Sigmoid colon (tissue), 7 donors: ENCODE data around the gene PNLIPRP2. TPM values are rescaled to one million over a fixed set of nuclear protein-coding genes. Genes with fewer than 3 reads are reported as not detected.

ENCODE experiments used
- DNase-seq: peaks from one replicate; pipeline ENCODE4 v3.0.0-alpha.2; 2019
- H3K27ac ChIP-seq, 4 donors: fragments of 200-600 bp; sonication (generic); one replicate each; pipeline ENCODE4 v1.5.1; 2016 to 2019; ENCODE audit warnings: mild to moderate bottlenecking in 1 of 4
- H3K27me3 ChIP-seq, 3 donors: fragments of 200-600 bp; sonication (generic); one replicate each; pipeline ENCODE4 v1.5.1; 2019; ENCODE audit warnings: mild to moderate bottlenecking in 1 of 3
- H3K36me3 ChIP-seq, 4 donors: fragments of 200-600 bp; sonication (generic); one replicate each; pipeline ENCODE4 v1.5.1; 2016 to 2019
- H3K4me1 ChIP-seq, 4 donors: fragments of 200-600 bp; sonication (generic); one replicate each; pipeline ENCODE4 v1.5.1; 2017 to 2019
- H3K4me3 ChIP-seq, 4 donors: fragments of 200-600 bp; sonication (generic); one replicate each; pipeline ENCODE4 v1.5.1; 2017 to 2019; ENCODE audit warnings: mild to moderate bottlenecking in 2 of 4, moderate library complexity in 1 of 4
- H3K9me3 ChIP-seq, 4 donors: fragments of 200-600 bp in 3 of 4; sonication (generic) in 3 of 4; one replicate each; pipeline versions ENCODE4 v1.5.1 to v1.6.1; 2013 to 2019
- EP300 ChIP-seq, 4 donors: sonication (generic); formaldehyde crosslinking; IDR thresholded peaks; one replicate each; pipeline ENCODE4 v1.6.1; 2017; ENCODE audit warnings: antibody characterized with exemption in 4 of 4
- POLR2A ChIP-seq, 2 donors: fragments of 450-650 bp; IDR thresholded peaks; one replicate each; pipeline ENCODE4 v1.6.1; 2016; ENCODE audit warnings: antibody characterized with exemption in 2 of 2, mild to moderate bottlenecking in 2 of 2, moderate library complexity in 2 of 2
- POLR2AphosphoS5 ChIP-seq, 4 donors: sonication (generic); formaldehyde crosslinking; IDR thresholded peaks; one replicate each; pipeline ENCODE4 v1.6.1; 2017; ENCODE audit warnings: antibody characterized with exemption in 4 of 4
- WGBS, 2 donors: extraction: QIAGEN DNeasy Blood & Tissue Kit; methylation state at CpG; one replicate each; pipeline ENCODE4 v1.1.7; 2013; 5-methylcytosine and 5-hydroxymethylcytosine counted together
- intact Hi-C: fragments of 100-400 bp; cut with DNase I; formaldehyde crosslinking; loops from one replicate; pipeline ENCODE4 v1.15.1; 2023
- polyA plus RNA-seq, 3 donors: library from polyadenylated mRNA; stranded (reverse); fragments of 200-250 nt; gene quantifications; one replicate each; pipeline ENCODE4 v1.2.3, GENCODE V29; 2013
- total RNA-seq, 4 donors: library from RNA; depleted of rRNA; stranded (reverse); fragments of >200 nt; gene quantifications; one replicate each; pipeline ENCODE4 v1.1.0, GENCODE V29; 2016
- TF ChIP-seq, protein P1 (sequence below), 4 experiments: fragments of 450-650 bp in 3 of 4; fragments of 200-600 bp in 1 of 4; IDR thresholded peaks; one replicate each; pipeline ENCODE4 v1.5.1; 2016 to 2019; ENCODE audit warnings: antibody characterized with exemption in 4 of 4, mild to moderate bottlenecking in 3 of 4, moderate library complexity in 2 of 4
- donor health status: healthy with polysubstance abuse.
- donor health status: Bipolar disorder and iron deficiency.
- donor health status: healthy.

PNLIPRP2 gene
- total and polyA plus RNA-seq, 7 donors = 0.95 to 1.8 TPM; not detected in 5

DNA sequence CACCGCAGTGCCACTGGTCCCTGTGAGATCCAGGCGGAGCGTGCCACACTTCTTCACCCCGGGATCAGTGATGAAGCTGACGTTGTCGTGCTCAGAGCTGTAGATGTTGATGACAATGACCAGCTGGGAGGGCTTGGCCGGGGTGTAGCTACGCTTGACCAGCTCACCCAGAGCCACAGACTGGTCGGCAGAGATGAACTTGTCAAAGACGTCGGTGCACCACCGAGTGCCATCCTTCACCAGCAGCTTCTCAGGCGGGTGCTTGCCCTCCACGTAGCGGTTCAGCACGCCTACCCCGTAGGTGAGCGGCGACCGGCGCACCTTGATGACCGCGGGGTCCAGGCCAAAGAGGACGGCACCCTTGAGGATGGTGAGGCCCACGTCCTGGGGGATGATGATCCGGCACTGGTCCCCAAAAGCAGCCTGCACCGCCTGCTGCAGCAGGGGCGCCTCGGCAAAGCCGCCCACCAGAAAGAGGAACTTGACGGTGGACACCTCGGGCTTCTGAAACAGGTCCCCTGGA lies 54.2 kb downstream of the PNLIPRP2 start:
- H3K27me3 ChIP-seq = peaks cover 3 to 10% (median 7%) of the 10 kb centered on the region in 3 donors
- peaks cover 0 to 58% (median 0%) of the 10 kb centered on the region in 4 donors for H3K36me3 ChIP-seq
- no peak for DNase-seq
- intact Hi-C loops = no loop called here
- H3K4me3 ChIP-seq = no peak overlapping the region
- 88 to 93% methylated on average over 32 of the region's 32 CpGs for WGBS, 2 donors
- TF ChIP-seq POLR2AphosphoS5 (IDR thresholded peaks at IDR 0.05) = no peak
- TF ChIP-seq, protein P1, sequence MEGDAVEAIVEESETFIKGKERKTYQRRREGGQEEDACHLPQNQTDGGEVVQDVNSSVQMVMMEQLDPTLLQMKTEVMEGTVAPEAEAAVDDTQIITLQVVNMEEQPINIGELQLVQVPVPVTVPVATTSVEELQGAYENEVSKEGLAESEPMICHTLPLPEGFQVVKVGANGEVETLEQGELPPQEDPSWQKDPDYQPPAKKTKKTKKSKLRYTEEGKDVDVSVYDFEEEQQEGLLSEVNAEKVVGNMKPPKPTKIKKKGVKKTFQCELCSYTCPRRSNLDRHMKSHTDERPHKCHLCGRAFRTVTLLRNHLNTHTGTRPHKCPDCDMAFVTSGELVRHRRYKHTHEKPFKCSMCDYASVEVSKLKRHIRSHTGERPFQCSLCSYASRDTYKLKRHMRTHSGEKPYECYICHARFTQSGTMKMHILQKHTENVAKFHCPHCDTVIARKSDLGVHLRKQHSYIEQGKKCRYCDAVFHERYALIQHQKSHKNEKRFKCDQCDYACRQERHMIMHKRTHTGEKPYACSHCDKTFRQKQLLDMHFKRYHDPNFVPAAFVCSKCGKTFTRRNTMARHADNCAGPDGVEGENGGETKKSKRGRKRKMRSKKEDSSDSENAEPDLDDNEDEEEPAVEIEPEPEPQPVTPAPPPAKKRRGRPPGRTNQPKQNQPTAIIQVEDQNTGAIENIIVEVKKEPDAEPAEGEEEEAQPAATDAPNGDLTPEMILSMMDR (IDR thresholded peaks at IDR 0.05) = no peak
- no peak for TF ChIP-seq POLR2A (IDR thresholded peaks at IDR 0.05)
- no peak for TF ChIP-seq EP300 (IDR thresholded peaks at IDR 0.05)
- no peak overlapping the region for H3K27ac ChIP-seq
- H3K9me3 ChIP-seq = no peaks in the 10 kb centered on the region
- peaks cover 0 to 5% (median 3%) of the 10 kb centered on the region in 4 donors for H3K4me1 ChIP-seq

DNA sequence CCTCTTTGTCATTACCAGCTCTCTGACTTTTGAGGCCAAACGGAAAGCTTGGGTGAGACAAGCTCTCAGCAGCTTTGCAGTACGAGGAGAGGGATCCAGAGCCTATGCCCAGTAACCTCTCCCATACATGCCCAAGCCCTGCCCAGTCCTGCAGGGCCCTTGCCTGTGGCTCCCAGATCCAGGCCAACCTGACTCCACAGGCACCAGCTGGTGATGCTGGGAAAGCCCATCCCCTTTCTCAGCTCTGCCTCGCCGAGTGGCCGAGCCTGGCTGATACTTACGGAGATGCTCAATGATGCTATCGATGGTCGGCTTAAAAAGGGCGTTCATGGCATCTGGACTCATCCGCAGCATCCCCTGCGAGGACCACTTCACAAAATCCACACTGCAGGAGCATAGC lies 55.4 kb downstream of the PNLIPRP2 start:
- intact Hi-C loops = no loop called here
- DNase-seq = no peak
- H3K36me3 ChIP-seq = peaks cover 0 to 64% (median 0%) of the 10 kb centered on the region in 4 donors

DNA sequence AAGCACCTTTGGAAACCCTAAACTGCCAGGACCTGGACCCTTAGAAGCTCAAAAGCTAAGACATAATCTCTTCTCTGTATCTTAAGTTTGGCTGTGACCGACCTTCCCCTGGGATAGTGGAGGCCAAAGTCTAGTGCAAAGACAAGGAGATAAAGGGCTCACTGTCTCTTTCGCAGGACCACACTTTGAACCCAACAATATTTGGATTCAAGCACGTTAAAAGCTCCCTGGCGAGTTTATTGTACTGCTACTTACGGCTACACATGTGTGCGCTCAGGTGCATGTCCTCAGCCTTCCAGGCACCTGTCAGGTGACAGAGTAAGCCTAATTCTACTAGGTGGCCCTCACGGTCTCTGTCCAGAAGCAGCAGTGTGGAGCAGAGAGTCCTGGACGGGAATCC lies 55.9 kb downstream of the PNLIPRP2 start:
- 64 to 84% methylated on average over 8 of the region's 8 CpGs for WGBS, 2 donors
- no peak for TF ChIP-seq EP300 (IDR thresholded peaks at IDR 0.05)
- TF ChIP-seq, protein P1 (IDR thresholded peaks at IDR 0.05) = no peak
- TF ChIP-seq POLR2AphosphoS5 (IDR thresholded peaks at IDR 0.05) = no peak
- no peak for TF ChIP-seq POLR2A (IDR thresholded peaks at IDR 0.05)
- H3K36me3 ChIP-seq = peaks cover 0 to 70% (median 0%) of the 10 kb centered on the region in 4 donors
- H3K4me3 ChIP-seq = no peak overlapping the region
- no peak overlapping the region for H3K27ac ChIP-seq
- H3K27me3 ChIP-seq = no peaks in the 10 kb centered on the region
- H3K4me1 ChIP-seq = no peaks in the 10 kb centered on the region
- intact Hi-C loops = no loop called here
- no peaks in the 10 kb centered on the region for H3K9me3 ChIP-seq
- no peak for DNase-seq

More for the DNA sequence above, 55.4 kb downstream of the PNLIPRP2 start:
- 91 to 92% methylated on average over 11 of the region's 11 CpGs for WGBS, 2 donors
- no peaks in the 10 kb centered on the region for H3K4me1 ChIP-seq
- no peak overlapping the region for H3K27ac ChIP-seq
- TF ChIP-seq POLR2A (IDR thresholded peaks at IDR 0.05) (no peak), POLR2AphosphoS5 (IDR thresholded peaks at IDR 0.05) (no peak), EP300 (IDR thresholded peaks at IDR 0.05) (no peak)
- TF ChIP-seq, protein P1 (IDR thresholded peaks at IDR 0.05) = no peak
- no peak overlapping the region for H3K4me3 ChIP-seq
- H3K27me3 ChIP-seq = peaks cover 0 to 2% (median 0%) of the 10 kb centered on the region in 3 donors
- H3K9me3 ChIP-seq = no peaks in the 10 kb centered on the region

DNA sequence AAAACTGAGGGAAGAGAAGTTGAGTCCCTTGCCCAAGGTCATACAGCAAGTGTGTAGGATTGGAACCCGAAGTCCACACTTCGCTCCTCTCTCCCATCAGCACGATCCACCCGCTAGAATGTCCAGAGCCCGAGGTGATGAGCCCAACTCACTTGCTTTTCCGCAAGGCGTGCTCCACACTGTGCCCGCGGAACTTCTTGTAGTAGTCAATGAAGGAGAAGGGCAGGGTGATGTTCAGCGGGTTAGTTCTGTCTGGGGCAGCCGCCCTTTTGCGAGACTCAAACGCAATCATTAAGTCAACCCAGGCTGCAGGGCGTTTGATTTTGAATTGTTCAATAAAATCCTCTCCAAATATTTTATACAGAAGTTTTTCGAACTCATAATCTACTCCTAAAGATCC lies 58.6 kb downstream of the PNLIPRP2 start:
- intact Hi-C loops = no loop called here
- no peaks in the 10 kb centered on the region for H3K27me3 ChIP-seq
- H3K36me3 ChIP-seq = peaks cover 0 to 54% (median 0%) of the 10 kb centered on the region in 4 donors

More for the DNA sequence above, 58.6 kb downstream of the PNLIPRP2 start:
- TF ChIP-seq POLR2AphosphoS5 (IDR thresholded peaks at IDR 0.05) (no peak), POLR2A (IDR thresholded peaks at IDR 0.05) (no peak), EP300 (IDR thresholded peaks at IDR 0.05) (no peak)
- TF ChIP-seq, protein P1 (IDR thresholded peaks at IDR 0.05) = no peak
- Histone ChIP-seq H3K4me3 (no peak overlapping the region), H3K4me1 (peaks cover 0 to 6% (median 2%) of the 10 kb centered on the region in 4 donors), H3K27ac (no peak overlapping the region), H3K9me3 (no peaks in the 10 kb centered on the region)
- no peak for DNase-seq
- 95% methylated on average over 15 of the region's 15 CpGs for WGBS, 2 donors
